ENCODE measurements around the gene ZBTB7A.

Gene ZBTB7A

GRCh38 chr19:4066682-4067395 is at the start of gene ZBTB7A:
Gene ZBTB7A (minus strand): TSS chr19:4066899. CDS start chr19:4055232, 11,667 bp downstream.
- peak; percentile 57 to 68 for DNase-seq (ENCODE audit: low read depth in 2 of 2)

- no peak for DNase-seq (ENCODE audit: low read depth in 2 of 2)
These were observed 49.2 kb upstream of the ZBTB7A start for GRCh38 chr19:4115818-4116385.

- DNase-seq (ENCODE audit: low read depth in 2 of 2), result peak in 1 of 2 donors; percentile 30
These were observed 48.5 kb upstream of the ZBTB7A start for GRCh38 chr19:4115050-4115817.

DNA sequence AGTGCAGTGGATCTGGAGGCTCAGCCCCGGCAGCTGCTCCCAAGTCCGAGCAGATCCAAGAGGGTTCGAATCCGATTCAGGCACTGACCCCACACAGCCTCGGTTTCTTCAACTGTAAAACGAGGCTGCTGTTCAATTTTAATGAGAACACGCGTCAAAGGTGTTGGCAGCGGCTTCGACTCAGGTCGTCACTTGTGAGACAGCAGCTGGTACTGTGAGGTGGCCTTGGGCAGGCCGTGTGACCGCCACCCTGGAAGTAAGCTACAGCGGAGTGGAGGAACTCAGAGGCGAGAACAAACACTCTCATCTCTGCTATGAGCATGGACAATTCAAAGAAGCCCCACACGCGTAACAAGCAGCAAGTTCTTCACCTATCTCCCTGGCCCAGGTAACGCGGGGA is 47.5 kb upstream of the ZBTB7A start:
- no peak for DNase-seq (ENCODE audit: low read depth in 2 of 2)

GRCh38 chr19:4113398-4114088 is 46.8 kb upstream of the ZBTB7A start:
- DNase-seq (ENCODE audit: low read depth in 2 of 2), result no peak

DNA sequence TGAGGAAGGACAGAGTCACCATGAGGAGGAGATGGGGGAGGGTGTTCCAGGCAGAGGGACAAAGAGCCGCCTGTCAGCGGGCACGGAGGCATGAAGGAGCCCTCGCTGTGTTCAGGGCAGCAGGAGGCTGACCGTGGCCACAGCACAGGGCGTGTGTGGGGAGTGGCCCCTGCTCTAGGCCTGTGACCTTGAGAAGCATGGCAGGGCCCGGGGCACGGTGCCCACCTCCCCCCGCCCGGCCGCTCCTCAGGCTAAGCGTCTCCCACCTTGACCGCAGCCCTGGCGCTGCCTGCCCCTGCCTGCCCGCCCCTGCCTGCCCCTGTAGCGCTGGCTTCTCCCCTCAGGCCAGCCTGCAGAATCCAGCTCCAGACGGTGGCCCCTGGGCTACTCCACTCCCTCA is 45.7 kb upstream of the ZBTB7A start:
- no peak for DNase-seq (ENCODE audit: low read depth in 2 of 2)

DNA sequence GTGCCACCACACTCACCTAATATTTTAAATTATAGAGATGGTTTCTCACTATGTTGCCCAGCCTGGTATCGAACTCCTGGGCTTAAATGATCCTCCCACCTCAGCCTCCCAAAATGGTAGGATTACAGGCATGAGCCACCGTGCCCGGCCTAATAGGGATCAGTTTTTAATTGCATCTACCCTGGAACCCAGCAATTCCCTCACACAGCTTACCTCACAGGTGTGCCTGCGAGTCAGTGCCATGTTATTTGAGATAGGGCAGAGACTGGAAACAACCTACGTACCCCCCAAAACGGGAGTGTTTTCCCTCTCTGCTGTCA is 42.9 kb upstream of the ZBTB7A start:
- no peak for DNase-seq (ENCODE audit: low read depth in 2 of 2)

DNA sequence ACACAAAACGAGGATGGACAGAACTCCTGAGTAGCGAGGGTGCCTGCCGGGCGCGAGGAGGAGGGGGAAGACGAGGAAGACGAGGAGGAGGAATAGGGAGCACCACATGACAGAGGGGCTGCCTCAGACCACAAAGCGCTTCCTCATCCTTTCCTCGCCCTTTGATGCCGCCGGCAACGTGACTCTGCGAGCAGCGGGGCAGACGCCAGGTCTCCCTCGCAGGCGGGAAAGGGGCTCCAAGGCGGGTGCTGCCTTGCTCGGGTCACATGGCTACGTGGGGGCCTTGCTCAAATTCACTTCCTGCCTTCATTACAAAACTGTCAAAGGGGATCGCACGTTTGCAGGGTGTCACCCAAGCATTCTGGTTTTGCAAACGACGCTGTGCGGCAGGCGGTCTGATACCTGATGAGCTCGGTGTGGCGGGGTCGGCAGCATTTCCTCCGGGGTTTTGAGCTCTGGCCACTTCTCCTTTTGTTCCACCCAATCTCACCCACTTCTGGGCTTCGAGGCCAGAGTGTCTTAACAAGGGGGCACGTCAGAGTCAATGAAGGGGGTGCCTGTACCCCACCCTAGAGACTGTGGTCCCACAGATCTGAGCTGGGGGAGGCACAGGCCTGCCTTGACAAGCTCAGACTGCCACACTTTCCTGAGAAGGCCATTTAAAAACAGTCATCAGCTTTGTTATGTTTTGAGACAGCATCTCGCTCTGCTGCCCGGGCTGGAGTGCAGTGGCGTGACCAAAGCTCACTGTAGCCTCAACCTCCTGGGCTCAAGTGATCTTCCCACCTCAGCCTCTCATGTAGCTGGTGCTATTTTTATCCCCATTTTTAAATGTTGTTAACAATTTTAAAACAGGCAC is 42.3 kb upstream of the ZBTB7A start:
- DNase-seq (ENCODE audit: low read depth in 2 of 2), result peak; percentile 41 to 65

DNA sequence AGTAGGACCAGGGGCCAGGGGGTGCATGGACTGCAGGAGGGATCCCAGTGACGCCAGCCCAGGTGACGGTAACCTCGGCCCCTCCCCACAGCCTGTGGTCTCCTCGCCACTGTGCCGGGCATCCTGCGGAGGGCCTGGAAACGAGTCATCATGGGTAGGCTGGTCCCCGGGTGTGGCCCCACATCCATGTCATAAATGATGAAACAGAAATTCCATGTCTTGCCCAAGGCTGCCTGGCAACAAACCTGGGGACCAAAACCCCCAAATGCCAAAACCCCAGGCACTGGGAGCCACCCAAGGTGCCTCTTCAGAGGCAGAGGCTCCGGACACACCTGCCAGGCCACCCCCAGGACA is 36.4 kb upstream of the ZBTB7A start:
- DNase-seq (ENCODE audit: low read depth in 2 of 2), result no peak

DNA sequence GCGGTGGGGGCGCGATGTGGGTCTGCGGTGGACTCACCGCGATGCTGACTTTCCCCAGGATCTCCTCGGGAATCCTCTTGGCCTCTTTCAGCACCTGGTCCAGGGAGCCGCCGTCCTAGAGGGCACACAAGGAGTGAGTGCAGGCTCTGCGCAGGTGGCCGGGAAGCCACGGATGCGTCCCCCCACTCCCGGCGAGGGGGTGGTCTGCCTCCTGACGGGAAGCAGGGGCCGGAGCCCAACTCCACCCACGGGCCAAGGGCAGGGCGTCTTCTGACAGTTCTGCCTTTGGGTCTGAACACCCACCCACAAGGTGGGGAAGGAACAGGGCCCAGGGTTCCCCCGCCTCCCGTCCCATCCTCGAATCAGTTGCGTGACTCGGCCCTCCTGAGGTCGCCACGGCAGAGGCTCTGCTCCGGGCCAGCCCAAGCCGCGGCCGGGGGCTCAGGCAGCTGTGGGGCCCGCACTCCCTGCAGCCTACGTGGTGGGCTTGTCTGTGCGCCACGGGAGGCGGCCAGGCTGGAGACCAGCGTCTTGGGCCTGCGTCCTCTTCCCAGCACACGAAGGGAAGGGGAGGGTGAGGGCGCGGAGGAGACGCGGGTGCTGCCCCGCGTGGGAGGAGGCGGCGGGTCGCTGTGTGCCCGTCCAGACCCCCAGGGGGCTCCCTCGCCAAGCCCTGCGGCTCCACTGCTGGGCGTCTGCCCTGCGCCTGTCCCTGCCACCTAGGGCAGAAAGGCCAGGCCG is 35.8 kb upstream of the ZBTB7A start:
- no peak for DNase-seq (ENCODE audit: low read depth in 2 of 2)

GRCh38 chr19:4101496-4101770 is 34.7 kb upstream of the ZBTB7A start:
- DNase-seq (ENCODE audit: low read depth in 2 of 2), result no peak

- no peak for DNase-seq (ENCODE audit: low read depth in 2 of 2)
These were observed 34.2 kb upstream of the ZBTB7A start for GRCh38 chr19:4100647-4101495.

DNA sequence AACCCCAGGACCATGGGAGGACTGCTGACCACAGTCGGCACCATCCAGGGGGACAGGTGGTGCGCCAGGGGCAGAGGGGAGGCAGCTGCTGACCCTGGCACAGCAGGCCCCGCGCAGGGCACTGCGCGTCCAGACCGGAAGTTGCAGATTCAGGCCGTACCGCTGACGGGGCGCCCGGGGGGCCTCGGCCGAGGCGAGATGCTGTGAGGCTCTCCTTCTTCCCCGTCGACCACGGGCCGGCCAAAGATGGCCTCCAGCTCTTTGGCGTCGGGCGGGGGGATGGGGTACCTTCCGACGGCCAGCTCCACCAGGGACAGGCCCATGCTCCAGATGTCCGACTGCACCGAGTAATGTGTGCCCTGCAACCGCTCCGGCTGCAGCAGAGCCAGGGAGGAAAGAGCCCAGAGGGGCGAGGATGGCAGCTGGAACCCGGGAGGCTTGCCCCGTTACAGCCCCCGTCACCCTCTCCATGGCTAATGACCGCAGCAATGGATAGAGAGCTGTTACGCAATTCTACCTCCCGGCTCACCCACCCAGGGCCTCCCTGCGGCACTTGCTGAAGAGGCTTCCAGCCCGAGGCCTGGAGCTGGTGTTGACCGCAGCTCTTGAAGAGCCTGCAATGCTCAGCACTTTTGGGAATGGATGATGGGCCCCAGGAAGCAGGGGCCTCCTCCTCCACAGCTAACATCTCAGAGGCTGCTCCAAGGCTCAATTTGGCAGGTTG is 32.5 kb upstream of the ZBTB7A start:
- no peak for DNase-seq (ENCODE audit: low read depth in 2 of 2)

- no peak for DNase-seq (ENCODE audit: low read depth in 2 of 2)
These were observed 31.8 kb upstream of the ZBTB7A start for GRCh38 chr19:4098493-4098892.

- DNase-seq (ENCODE audit: low read depth in 2 of 2), result no peak
These were observed 30.8 kb upstream of the ZBTB7A start for GRCh38 chr19:4097501-4097900.

- no peak for DNase-seq (ENCODE audit: low read depth in 2 of 2)
These were observed 29.6 kb upstream of the ZBTB7A start for GRCh38 chr19:4096049-4096892.

DNA sequence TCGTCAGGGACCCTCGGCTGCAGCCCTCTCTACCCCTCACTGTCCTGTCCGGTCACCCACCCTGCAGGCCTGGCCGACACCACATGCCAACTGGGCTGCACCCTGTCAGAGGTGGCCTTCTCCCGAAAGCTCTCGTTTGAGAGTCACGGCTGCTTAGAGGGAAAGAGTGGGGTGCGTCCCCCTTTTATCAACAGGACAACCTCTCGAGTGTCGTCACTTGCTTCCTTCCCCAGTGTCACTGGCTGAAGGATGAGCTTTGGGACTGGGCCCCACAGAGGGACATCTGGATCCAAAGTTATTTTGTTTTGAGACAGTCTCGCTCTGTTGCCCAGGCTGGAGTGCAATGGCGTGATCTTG is 28.8 kb upstream of the ZBTB7A start:
- no peak for DNase-seq (ENCODE audit: low read depth in 2 of 2)

DNA sequence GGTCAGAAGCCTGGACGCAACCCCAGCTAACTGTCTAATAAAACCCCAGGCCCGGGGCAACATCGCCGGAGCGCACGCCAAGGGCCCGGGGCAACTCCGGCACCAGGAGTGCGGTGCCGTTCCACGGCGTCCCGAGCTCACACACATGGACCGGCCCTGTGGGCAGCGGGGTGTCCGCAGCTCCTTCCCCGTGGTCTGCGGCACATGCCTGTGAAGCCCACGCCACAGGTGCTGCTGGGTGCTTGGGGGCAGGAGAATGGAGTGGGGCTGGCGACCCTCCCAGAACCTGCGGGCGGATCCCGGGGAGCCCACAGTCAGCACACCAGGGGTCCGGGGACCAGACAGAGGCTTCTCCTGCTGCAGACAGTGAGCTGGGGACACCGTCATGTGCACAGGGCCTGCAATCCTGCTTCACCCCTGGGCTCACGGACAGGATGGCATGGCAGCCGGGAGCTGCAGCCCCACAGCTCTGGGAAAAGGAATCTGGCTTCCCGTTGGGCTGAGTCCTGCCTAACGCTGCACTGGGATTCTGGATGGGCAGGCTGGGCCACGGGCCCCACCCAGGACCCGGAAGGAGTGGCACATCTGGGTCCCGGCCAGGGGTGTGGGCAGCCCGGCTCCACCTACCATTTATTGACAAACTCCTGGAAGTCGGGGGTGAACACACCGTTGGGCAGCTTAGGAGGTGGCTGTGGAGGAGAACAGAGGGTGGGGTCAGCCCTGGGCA is 28.2 kb upstream of the ZBTB7A start:
- no peak for DNase-seq (ENCODE audit: low read depth in 2 of 2)

Data from stimulated activated CD8-positive, alpha-beta memory T cell treated with anti-CD3 and anti-CD28 coated beads, Interleukin-15, amount 100 ng/mL, for 4 hours (primary cell).